ENCODE data around the gene ODF2L.

The ODF2L gene

GRCh38 chr1:86305731-86306130 lies 90.4 kb downstream of the ODF2L start:
- no peaks in the 10 kb centered on the region for H3K79me2 ChIP-seq (ENCODE audit: insufficient read depth, low read depth)
- no peak overlapping the region for H2AFZ ChIP-seq (ENCODE audit: low read depth)
- H3K36me3 ChIP-seq (ENCODE audit: insufficient read depth) = no peaks in the 10 kb centered on the region
- H3K4me3 ChIP-seq (IDR thresholded peaks at IDR 0.05; ENCODE audit: insufficient read depth, low read depth, low read length) = no peak overlapping the region
- no peak overlapping the region for H3K4me2 ChIP-seq
- no peak overlapping the region for H3K9ac ChIP-seq
- TF ChIP-seq CTCF (conservative IDR thresholded peaks at IDR 0.05; ENCODE audit: low read depth, low read length) = no peak
- H3K27ac ChIP-seq = no peak overlapping the region
- H4K20me1 ChIP-seq (ENCODE audit: insufficient read depth) = no peaks in the 10 kb centered on the region
- H3K27me3 ChIP-seq (ENCODE audit: insufficient read depth, low read depth) = no peaks in the 10 kb centered on the region
- H3K4me1 ChIP-seq (ENCODE audit: low read depth, poor library complexity, severe bottlenecking) = no peaks in the 10 kb centered on the region

- no peaks in the 10 kb centered on the region for H3K79me2 ChIP-seq (ENCODE audit: insufficient read depth, low read depth)
- H3K4me3 ChIP-seq (IDR thresholded peaks at IDR 0.05; ENCODE audit: insufficient read depth, low read depth, low read length) = no peak overlapping the region
- no peak for TF ChIP-seq CTCF (conservative IDR thresholded peaks at IDR 0.05; ENCODE audit: low read depth, low read length)
- no peaks in the 10 kb centered on the region for H3K4me1 ChIP-seq (ENCODE audit: low read depth, poor library complexity, severe bottlenecking)
- no peaks in the 10 kb centered on the region for H3K36me3 ChIP-seq (ENCODE audit: insufficient read depth)
- H3K27ac ChIP-seq = no peak overlapping the region
- no peak overlapping the region for H2AFZ ChIP-seq (ENCODE audit: low read depth)
- H3K9ac ChIP-seq = no peak overlapping the region
- no peaks in the 10 kb centered on the region for H3K27me3 ChIP-seq (ENCODE audit: insufficient read depth, low read depth)
- H3K4me2 ChIP-seq = no peak overlapping the region
- no peaks in the 10 kb centered on the region for H4K20me1 ChIP-seq (ENCODE audit: insufficient read depth)
Measured at GRCh38 chr1:86303041-86303690, 93.0 kb downstream of the ODF2L start.

All from KMS-11 (cell line).